Measurements from ENCODE around the gene OSBPL6. TPM values are rescaled to one million over a fixed set of nuclear protein-coding genes. Genes with fewer than 3 reads are reported as not detected.

The OSBPL6 gene
- total and polyA plus RNA-seq, 9 of the 15 experiments (the other 6 are each of a cell fraction or from before 2014, with no cell fraction given): 3.4 to 12.7 (median 9.3) TPM

DNA sequence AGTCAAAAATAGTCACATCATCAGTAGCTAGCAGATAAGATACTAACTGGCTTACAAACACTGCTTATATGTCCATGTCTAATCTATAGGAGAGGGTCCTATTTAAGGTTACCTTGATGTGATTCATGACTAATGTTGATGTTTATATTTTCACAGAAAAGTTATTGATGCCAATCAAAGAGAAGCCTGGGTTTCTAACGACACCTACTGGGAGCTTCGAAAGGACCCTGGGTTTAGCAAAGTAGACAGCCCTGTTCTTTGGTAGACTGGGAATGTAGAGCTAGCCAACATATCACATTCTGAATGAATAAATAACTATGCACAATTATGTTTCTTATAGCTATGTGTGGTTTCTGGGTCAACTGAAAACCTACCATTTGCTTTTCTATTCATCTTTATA lies 201.0 kb downstream of the OSBPL6 start (continued):
- no peak for TF ChIP-seq FOXA3 (CRISPR knock-in tag; conservative IDR thresholded peaks at IDR 0.05 in 1 of 2, IDR thresholded peaks at IDR 0.05 in 1 of 2)
- TF ChIP-seq NRF1 (conservative IDR thresholded peaks at IDR 0.05 in 1 of 2, IDR thresholded peaks at IDR 0.05 in 1 of 2): no peak
- TF ChIP-seq, protein P1, sequence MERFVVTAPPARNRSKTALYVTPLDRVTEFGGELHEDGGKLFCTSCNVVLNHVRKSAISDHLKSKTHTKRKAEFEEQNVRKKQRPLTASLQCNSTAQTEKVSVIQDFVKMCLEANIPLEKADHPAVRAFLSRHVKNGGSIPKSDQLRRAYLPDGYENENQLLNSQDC (CRISPR knock-in tag; IDR thresholded peaks at IDR 0.05): no peak
- no peak for TF ChIP-seq SRSF7 (optimal IDR thresholded peaks at IDR 0.05; ENCODE audit: low read depth, low read length)
- TF ChIP-seq, protein P2, sequence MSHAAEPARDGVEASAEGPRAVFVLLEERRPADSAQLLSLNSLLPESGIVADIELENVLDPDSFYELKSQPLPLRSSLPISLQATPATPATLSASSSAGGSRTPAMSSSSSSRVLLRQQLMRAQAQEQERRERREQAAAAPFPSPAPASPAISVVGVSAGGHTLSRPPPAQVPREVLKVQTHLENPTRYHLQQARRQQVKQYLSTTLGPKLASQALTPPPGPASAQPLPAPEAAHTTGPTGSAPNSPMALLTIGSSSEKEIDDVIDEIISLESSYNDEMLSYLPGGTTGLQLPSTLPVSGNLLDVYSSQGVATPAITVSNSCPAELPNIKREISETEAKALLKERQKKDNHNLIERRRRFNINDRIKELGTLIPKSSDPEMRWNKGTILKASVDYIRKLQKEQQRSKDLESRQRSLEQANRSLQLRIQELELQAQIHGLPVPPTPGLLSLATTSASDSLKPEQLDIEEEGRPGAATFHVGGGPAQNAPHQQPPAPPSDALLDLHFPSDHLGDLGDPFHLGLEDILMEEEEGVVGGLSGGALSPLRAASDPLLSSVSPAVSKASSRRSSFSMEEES (CRISPR knock-in tag; IDR thresholded peaks at IDR 0.05): no peak
- TF ChIP-seq RAD21 (CRISPR knock-in tag; conservative IDR thresholded peaks at IDR 0.05 in 1 of 2, IDR thresholded peaks at IDR 0.05 in 1 of 2): peak; percentile 65 to 68
- no peak for TF ChIP-seq ZNF354B (CRISPR knock-in tag; IDR thresholded peaks at IDR 0.05)
- TF ChIP-seq DNMT1 (IDR thresholded peaks at IDR 0.05): no peak
- TF ChIP-seq HNRNPH1 (optimal IDR thresholded peaks at IDR 0.05; ENCODE audit: low read depth, low read length): no peak
- TF ChIP-seq FOXJ2 (tag; IDR thresholded peaks at IDR 0.05): 0 out of 2 replicates have a peak, but pooled peaks have one; percentile 3
- no peak for TF ChIP-seq TRIM24 (IDR thresholded peaks at IDR 0.05)
- TF ChIP-seq, protein P3, sequence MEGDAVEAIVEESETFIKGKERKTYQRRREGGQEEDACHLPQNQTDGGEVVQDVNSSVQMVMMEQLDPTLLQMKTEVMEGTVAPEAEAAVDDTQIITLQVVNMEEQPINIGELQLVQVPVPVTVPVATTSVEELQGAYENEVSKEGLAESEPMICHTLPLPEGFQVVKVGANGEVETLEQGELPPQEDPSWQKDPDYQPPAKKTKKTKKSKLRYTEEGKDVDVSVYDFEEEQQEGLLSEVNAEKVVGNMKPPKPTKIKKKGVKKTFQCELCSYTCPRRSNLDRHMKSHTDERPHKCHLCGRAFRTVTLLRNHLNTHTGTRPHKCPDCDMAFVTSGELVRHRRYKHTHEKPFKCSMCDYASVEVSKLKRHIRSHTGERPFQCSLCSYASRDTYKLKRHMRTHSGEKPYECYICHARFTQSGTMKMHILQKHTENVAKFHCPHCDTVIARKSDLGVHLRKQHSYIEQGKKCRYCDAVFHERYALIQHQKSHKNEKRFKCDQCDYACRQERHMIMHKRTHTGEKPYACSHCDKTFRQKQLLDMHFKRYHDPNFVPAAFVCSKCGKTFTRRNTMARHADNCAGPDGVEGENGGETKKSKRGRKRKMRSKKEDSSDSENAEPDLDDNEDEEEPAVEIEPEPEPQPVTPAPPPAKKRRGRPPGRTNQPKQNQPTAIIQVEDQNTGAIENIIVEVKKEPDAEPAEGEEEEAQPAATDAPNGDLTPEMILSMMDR (IDR thresholded peaks at IDR 0.05 in 2 of 3, conservative IDR thresholded peaks at IDR 0.05 in 1 of 3; ENCODE audit: insufficient read depth in 2 of 3, low read depth in 1 of 3, low read length in 3 of 3): peak in 2 of 3 experiments; percentile 33 to 61; a peak in 2 of 6 replicates
- TF ChIP-seq, protein P4, sequence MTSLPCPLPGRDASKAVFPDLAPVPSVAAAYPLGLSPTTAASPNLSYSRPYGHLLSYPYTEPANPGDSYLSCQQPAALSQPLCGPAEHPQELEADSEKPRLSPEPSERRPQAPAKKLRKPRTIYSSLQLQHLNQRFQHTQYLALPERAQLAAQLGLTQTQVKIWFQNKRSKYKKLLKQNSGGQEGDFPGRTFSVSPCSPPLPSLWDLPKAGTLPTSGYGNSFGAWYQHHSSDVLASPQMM (CRISPR knock-in tag; IDR thresholded peaks at IDR 0.05): no peak
- TF ChIP-seq ZNF324 (CRISPR knock-in tag; IDR thresholded peaks at IDR 0.05): no peak
- TF ChIP-seq, protein P5, sequence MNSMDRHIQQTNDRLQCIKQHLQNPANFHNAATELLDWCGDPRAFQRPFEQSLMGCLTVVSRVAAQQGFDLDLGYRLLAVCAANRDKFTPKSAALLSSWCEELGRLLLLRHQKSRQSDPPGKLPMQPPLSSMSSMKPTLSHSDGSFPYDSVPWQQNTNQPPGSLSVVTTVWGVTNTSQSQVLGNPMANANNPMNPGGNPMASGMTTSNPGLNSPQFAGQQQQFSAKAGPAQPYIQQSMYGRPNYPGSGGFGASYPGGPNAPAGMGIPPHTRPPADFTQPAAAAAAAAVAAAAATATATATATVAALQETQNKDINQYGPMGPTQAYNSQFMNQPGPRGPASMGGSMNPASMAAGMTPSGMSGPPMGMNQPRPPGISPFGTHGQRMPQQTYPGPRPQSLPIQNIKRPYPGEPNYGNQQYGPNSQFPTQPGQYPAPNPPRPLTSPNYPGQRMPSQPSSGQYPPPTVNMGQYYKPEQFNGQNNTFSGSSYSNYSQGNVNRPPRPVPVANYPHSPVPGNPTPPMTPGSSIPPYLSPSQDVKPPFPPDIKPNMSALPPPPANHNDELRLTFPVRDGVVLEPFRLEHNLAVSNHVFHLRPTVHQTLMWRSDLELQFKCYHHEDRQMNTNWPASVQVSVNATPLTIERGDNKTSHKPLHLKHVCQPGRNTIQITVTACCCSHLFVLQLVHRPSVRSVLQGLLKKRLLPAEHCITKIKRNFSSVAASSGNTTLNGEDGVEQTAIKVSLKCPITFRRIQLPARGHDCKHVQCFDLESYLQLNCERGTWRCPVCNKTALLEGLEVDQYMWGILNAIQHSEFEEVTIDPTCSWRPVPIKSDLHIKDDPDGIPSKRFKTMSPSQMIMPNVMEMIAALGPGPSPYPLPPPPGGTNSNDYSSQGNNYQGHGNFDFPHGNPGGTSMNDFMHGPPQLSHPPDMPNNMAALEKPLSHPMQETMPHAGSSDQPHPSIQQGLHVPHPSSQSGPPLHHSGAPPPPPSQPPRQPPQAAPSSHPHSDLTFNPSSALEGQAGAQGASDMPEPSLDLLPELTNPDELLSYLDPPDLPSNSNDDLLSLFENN (IDR thresholded peaks at IDR 0.05; ENCODE audit: low read depth in 2 of 2, low read length in 2 of 2): no peak
- no peak for TF ChIP-seq ZC3H11A (IDR thresholded peaks at IDR 0.05; ENCODE audit: low read depth, low read length)
- no peak for TF ChIP-seq ZBED1 (IDR thresholded peaks at IDR 0.05)
- 0 out of 2 replicates have a peak, but pooled peaks have one; percentile 34 for TF ChIP-seq FOSL1 (tag; conservative IDR thresholded peaks at IDR 0.05)
- TF ChIP-seq, protein P6, sequence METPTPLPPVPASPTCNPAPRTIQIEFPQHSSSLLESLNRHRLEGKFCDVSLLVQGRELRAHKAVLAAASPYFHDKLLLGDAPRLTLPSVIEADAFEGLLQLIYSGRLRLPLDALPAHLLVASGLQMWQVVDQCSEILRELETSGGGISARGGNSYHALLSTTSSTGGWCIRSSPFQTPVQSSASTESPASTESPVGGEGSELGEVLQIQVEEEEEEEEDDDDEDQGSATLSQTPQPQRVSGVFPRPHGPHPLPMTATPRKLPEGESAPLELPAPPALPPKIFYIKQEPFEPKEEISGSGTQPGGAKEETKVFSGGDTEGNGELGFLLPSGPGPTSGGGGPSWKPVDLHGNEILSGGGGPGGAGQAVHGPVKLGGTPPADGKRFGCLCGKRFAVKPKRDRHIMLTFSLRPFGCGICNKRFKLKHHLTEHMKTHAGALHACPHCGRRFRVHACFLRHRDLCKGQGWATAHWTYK (CRISPR knock-in tag; IDR thresholded peaks at IDR 0.05): no peak
